AG10803 (cell line): ENCODE data around the gene TIMM23B.
"Not testable (repeated sequence)": the region's sequence is repeated elsewhere in the genome, so short reads cannot be mapped to it uniquely, and the experiment has no call there.

Experiments
- DNase-seq: peaks from one replicate; pipeline ENCODE4 v3.0.0; 2010; ENCODE audit warnings: low read depth
- H3K4me3 ChIP-seq: 2 replicates; pipeline ENCODE4 v1.5.1; 2011; ENCODE audit warnings: mild to moderate bottlenecking, low read length, control low read depth

TIMM23B gene, protein sequence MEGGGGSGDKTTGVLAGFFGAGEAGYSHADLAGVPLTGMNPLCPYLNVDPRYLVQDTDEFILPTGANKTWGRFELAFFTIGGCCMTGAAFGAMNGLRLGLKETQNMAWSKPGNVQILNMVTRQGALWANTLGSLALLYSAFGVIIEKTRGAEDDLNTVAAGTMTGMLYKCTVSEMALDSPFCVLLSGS

DNA sequence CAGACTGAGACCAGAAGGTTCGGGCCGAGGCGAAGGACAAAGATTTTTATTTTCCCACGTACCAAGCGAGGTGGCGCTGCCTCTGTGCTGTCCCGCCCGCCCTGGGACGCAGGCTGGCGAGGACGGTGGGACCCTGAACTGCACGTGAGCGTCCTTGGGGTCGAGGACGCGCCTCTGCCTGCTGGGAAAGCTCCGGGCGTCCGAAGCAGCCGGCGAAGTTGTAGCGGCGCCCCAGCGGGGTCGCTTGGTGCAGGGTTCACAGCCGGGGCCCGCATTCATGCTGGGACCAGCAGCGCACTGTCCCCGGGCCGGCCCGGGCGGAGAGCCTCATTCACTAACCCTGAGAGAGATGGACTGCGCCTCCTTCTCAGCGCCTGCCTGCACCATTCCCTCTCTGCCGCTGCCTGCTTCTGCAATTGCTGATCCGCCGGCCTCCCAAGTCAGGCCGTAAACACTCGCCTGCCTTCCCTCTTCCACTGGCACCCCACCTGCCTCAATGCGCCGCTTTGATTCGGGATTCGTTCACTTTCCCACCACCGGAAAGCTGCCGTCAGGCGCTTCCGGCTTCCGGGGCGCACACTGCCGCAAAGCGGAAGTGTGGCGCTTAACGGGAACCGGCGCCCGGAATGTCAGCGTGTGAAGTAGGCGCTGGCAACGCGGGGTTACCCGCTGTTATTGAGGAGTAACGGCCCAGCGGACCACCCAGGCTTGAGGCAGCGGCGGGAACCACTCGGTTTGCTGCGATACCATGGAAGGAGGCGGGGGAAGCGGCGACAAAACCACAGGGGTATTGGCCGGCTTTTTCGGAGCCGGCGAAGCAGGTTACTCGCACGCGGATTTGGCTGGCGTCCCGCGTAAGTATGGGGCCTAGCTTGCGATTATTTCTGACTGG lies at the start of gene TIMM23B, which contains the start of gene PARG:
Gene TIMM23B, plus strand, starts transcription at position 607 of the 892 bp plus-strand sequence. Its CDS starts 142 bp downstream, at position 749.
Gene PARG, minus strand, starts transcription at position 581 of the 892 bp plus-strand sequence. Its CDS starts 302 bp downstream, at position 279.
- peak; percentile 75 for DNase-seq

DNA sequence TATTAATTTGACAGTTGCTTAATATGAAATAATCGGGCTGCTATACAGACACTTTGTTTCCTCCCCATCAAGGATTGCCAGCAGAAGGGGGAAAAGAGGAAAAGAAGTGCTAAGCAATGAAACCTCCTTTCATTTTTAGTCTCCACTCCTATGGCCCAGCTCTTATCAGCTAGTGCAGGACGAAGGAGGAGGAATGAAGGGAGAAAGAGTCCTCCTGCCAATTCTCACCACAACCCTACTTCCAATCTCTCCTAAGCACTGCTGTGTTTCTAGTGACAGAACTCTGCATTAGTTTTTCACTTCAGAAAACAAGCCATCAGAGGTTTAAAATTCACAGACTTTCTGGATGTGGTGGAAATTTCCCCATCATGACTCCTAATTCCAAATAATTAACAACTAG lies 41.9 kb upstream of the TIMM23B start:
- H3K4me3 ChIP-seq, DNase-seq: not testable (repeated sequence)

More for the DNA sequence above, at the start of gene TIMM23B, which contains the start of gene PARG:
- peak within 1 kb of the TSS; percentile 78 for H3K4me3 ChIP-seq

DNA sequence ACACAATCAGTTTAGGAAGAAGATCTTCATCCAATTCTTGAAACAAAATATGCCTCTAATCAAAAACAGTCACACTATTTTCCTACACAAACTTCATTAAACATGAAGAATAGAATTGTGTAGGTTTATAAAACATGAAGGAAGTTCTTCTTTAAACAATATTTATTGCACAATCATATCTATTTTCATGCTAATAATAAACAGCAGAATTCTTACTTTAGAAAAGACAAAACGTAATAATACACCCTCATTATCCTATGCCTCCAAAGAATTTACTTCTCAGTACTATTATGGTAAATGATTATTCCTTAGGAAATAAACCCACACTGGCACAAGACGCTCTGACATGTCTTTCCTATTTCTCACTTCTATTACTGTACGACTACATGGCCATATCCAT lies 41.4 kb upstream of the TIMM23B start:
- not testable (repeated sequence) for H3K4me3 ChIP-seq, DNase-seq

DNA sequence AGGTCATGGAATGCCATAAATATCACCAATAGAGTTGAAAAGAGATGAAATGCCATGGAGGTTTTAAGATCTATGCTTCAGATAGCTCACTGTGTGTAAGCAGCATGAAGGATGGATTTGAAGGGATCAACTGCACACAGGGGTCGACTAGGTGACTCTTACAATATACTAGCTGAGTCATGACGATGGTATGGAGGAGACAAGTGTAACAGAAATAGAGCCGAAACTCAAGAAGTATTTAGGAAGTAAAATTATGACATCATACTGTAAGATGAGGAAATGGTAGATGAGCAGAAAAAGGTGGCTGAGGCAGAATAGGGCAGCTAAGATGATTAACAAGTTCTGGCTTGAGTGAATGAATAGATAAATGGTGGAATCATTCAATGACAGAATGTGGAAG lies 38.0 kb upstream of the TIMM23B start:
- H3K4me3 ChIP-seq, DNase-seq: not testable (repeated sequence)

DNA sequence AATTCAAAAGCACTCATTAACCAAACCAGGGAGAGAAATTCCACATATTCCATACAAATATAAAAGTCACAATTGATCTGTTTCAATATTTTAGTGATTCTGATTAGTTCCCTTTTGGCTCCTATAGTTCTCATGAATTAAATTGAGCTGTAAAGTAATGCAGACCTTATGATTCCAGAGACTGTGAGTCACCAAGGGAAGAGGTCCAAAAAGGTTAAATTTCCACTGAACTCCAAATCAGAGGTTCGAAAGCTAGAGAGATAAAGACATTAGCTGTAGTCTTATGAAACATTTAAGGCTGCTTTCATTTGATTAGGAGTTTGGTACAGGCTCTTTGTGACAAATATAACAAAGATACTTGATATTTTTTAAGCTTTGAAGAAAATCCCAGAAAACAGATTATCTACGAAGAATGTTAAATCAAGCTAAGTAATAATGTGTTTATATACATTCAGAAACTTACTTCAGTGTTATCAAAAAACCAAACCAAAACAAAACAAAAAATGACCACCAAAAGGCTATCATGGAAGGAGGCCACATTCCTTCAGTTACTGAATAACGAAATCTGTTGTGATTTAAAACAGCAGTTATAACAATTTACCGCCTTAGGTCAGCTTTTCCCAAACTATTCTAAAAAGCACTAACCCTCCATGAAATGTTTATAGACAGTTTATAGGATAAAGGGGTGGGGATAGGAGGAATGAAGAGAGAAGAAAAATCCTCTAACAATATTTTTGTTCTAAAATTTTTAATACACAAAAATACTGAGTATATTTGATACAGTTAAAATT lies 33.4 kb upstream of the TIMM23B start:
- DNase-seq, H3K4me3 ChIP-seq: not testable (repeated sequence)

DNA sequence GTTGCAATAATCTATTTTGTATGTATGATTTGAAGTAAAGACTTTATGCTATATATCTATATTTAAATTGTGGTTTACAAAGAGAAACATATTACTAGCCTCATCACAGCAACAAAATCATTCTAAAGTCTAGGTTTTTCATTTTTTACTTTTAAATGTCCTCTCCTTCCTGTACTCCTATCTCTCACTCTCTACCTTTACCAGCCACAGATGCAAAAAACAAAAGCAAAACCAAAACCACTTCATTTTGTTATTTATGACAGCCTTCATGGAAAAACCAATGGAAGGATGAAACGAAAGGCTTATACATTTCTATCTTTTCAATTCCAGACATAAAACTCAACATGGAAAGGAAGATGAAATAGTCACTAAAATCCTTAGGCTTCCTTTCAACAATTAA lies 31.6 kb upstream of the TIMM23B start:
- H3K4me3 ChIP-seq, DNase-seq: not testable (repeated sequence)

DNA sequence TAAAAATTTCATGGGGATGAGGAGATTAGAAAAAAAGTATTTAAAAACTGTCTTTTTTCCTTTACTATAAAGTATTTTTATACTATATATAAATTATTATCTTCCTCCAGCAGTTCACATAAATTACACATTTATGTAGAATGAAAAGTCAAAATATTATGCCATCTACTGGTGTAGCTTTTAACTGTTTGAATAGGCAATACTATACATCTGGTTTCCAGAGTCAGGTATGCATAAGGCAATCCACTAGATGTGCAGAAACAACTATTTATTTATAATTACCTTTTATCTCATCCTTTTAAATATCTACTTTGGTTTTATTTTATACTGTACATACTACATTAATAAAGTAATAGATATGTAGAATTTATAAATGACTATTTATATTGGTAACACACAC lies 25.4 kb upstream of the TIMM23B start:
- H3K4me3 ChIP-seq, DNase-seq: not testable (repeated sequence)

DNA sequence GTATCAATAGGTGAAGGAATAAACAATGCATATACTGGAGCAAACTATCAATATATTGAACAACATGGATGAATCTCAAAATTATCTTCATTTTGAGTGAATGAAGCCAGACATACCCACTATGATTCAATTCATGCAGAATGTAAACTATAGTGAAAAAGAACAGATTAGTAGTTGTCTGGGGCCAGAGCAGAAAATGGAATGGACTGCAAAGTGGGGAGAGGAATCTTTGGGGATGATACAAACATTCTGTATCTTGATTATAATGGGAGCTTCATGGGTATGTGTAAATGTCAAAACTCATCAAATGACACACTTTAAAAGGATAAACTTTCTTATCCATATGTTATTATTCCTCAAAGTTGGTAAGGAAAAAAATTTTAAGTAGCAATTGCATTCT lies 23.9 kb upstream of the TIMM23B start:
- not testable (repeated sequence) for DNase-seq, H3K4me3 ChIP-seq

DNA sequence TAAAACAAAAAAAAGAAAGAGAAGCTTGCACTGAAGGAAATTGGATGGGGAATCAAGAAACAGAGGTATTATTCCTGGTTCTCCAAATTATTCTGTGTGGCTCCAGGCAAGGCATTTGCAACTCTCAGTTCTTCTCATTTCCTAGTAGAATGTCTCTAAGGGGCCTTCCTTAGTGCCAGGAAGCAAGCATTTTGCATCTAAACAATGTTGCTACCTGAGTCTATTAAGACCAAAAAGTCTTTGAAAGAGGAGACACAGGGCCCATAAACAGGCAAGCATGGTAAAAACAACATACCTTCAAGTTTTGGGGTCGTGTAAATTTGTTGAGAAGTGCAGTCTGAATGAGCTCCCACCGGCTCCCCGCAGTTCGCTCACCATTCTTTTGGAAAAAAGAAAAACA lies 19.8 kb upstream of the TIMM23B start:
- not testable (repeated sequence) for DNase-seq, H3K4me3 ChIP-seq

DNA sequence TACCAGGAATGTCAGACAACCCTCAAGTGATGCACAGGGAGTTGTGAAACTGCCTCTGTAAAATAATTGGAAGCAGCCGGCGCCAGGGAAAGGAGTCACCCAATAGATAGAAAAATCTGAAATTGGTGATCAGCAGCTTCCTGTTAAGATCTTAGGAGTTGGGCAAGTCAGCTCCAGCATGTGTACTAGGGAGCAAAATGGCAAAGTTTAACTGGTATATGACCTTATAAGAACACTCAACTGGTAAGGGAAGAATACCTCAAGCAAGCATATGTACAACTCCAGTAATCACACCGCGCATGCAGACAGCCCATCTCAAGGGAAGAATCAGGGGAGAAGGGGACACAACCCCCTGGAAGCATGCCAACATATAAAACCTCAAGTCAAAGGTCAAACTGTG lies 18.3 kb upstream of the TIMM23B start:
- not testable (repeated sequence) for H3K4me3 ChIP-seq, DNase-seq

DNA sequence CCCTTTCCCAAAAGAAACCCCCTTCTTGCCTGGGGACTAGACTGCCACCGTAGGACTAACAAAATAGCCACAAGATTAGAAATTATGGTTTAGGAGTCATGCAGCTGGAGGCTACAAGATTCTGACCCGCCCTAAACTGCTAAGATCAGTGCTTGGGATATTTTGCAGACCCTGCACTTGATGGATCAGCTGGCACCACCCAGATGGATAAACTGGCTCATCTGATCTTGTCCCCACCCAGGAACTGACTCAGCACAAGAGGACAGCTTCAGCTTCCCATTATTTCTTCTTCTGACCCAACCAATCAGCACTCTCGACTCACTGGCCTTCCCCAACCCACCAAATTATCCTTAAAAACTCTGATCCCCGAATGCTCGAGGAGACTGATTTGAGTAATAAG lies 10.6 kb upstream of the TIMM23B start:
- H3K4me3 ChIP-seq, DNase-seq: not testable (repeated sequence)

DNA sequence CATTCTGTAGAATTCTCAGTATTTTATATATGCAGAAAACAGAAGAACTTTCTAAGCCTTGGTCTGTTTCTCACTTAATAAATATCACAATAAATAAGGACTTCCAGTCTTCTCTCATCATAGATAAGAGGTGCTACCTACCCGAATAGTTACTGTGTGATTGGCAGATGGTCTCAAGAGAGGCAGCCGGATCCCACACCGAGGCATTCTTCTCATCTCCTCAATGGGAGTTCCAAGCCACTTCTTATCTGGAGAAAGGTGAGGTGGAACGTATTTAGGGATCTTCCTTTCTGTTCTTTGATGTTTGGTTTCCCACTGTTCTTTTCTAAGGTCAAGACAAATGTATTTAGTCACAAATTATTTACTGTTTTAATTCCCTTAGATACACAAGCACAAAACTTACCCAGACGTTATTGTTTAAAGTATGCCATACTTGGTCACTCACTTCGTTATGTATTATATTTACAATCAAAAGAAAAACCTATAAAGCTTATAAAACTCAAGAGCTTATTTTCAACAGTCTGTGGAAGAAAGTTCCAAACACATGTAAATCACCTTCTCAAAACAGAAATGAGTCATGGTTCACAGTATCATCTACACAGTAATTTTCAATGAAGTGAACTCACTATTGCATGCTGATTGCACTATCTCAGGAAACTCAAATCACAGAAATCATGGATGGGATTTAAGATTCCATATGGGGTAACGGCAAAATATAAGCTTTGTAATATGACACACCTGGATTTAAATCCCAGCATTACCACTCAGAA lies 9.7 kb upstream of the TIMM23B start:
- not testable (repeated sequence) for H3K4me3 ChIP-seq, DNase-seq

DNA sequence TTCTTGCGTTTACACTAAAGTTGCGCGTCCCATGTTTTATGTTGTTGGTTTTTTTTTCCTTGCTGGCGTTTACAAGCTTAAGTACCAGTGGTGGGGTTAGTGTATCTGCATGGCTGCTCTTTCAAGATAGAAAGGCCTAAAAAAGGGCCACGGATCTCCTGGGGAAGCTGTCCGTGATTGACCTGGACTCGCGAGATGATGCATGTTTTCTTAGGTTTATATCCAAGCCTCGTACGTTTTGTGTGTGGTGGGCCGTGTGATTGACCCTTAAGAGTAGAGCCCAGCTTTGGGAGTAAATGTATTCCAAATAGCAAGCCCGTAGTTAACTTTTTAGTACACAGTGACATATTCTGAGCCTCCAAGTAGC lies 469 bp downstream of the TIMM23B start:
- DNase-seq: not testable (repeated sequence)
- H3K4me3 ChIP-seq: peak overlapping the region; percentile 78

DNA sequence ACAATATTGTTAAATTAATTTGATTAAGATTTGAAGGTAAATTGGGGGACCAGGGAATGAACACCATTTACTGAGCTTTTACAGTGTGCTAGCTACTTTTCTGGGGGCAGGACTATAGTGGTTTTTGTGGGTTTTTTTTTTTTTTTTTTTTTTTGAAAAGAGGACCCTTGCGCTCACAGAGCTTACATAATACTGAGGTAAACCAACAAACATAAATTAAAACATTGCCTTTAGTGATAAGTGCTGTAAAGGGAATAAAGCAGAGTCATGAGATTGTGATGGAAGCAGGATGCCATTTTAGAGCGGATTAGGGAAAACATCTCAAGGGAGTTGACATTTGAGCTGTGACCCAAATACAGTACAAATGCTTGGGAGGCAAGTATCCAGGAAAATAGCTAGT lies 1.8 kb downstream of the TIMM23B start:
- DNase-seq, H3K4me3 ChIP-seq: not testable (repeated sequence)

DNA sequence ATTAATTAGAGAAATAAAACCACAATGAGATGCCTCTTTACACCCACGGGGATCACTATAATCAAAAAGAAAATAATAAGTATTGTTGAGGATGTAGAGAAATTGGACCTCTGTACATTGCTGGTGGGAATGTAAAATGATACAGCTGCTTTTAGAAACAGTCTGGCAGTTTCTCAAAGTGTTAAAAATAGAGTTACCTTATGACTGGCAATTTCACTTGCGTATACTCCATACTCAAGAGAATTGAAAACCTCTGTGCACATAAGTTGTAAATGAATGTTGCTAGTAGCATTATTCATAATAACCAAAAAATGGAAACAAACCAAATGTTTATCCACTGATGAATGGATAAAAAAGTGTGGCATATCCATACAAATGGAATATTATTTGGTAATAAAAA lies 6.3 kb downstream of the TIMM23B start:
- H3K4me3 ChIP-seq, DNase-seq: not testable (repeated sequence)

DNA sequence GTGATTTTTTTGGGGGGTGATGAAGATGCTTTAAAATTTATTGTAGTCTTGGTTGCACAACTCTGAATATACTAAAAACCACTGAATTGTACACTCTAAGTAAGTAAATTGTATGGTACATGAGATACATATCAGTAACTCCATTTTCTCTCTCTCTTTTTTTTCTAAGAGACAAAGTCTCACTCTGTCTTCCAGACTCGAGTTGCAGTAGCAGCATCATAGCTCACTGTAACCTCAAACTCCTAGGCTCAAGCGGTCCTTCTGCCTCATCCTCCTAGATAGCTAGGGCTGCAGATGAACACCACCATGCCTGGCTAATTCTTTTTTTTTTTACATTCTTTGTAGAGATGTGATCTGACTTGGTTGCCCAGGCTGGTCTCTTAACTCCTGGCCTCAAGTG lies 6.9 kb downstream of the TIMM23B start:
- not testable (repeated sequence) for H3K4me3 ChIP-seq, DNase-seq

DNA sequence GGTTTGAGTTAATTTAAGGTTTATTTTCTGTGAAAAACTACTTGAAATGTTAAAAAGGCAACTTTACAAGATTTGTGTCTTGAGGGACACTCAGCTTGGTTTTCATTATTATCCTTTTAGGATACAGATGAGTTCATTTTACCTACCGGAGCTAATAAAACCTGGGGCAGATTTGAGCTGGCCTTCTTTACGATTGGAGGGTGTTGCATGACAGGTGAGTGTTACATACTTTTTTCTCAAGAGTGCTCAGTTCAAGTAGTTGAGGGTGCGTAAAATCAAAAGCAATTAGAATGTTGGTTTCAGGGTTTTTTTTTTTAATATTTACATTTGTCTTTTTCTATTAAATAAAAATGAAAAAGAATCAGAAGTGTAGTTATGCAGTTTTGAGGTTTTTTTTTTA lies 10.2 kb downstream of the TIMM23B start:
- H3K4me3 ChIP-seq, DNase-seq: not testable (repeated sequence)
